Measurements from ENCODE around the gene METTL23. TPM values are rescaled to one million over a fixed set of nuclear protein-coding genes. Genes with fewer than 3 reads are reported as not detected.
A peak's percentile ranks its signal among the peaks of the same experiment; 100 is the strongest.

The METTL23 gene
- total and polyA plus RNA-seq, 2 of the 8 experiments (the other 6 are each of a cell fraction or from before 2014, with no cell fraction given) = 36.1 to 60.2 TPM

DNA sequence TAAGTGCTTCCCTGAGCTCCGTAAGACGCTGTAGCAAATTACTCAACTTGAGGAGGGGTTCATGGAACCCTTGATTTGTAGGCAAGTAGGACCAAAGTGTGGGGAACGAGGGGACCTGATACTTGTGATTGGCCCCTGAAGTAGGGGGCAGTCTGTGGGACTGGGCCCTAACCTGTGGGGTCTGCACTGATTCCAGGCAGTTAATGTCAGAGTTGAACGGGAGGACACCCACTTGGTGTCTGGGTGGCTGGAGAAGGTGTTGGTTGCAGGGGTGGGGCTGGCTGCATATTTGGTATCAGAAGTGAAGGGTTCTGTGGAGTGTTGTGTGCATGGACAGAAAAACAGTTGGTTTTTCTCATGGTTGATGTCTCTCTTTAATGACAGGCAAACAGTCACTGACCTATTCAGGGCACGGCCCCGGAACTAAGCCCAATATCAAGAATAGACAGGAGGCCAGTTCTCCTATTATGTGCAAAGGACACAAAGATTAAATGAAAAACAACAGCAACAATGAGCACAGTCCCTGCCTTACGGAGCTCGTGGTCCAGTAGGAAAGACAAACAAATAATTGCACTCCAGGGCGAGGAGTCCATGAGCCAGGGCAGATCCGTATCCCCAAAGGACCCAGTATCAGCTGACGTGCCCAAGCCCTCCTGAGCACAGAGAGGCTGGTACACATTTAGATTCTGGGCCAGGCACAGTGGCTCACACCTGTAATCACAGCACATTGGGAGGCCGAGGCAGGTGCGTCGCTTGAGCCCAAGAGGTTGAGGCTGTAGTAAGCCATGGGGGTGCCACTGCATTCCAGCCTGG is 35.1 kb upstream of the METTL23 start:
- Histone ChIP-seq H3K4me3 (ENCODE audit: extremely low read depth in 1 of 4, insufficient read depth in 2 of 4, low read depth in 3 of 4, low read length in 4 of 4) (no peak overlapping the region), H3K27ac (ENCODE audit: low read depth, low read length) (no peak overlapping the region)
- TF ChIP-seq SIRT6 (IDR thresholded peaks at IDR 0.05; ENCODE audit: low read length) (no peak), ASH2L (IDR thresholded peaks at IDR 0.05; ENCODE audit: low read length) (no peak), TAF7 (optimal IDR thresholded peaks at IDR 0.05; ENCODE audit: borderline replicate concordance, low read depth, low read length) (no peak)

More for the DNA sequence above, 35.1 kb upstream of the METTL23 start:
- Histone ChIP-seq H3K36me3 (ENCODE audit: control insufficient read depth in 2 of 4, insufficient read depth in 4 of 4, low read length in 3 of 4) (no peaks in the 10 kb centered on the region), H2BK20ac (ENCODE audit: low read length) (peak overlapping the region; percentile 5; the same call in 1 of the 2 replicates), H3K9me3 (ENCODE audit: insufficient read depth in 2 of 2, low read depth in 1 of 2, low read length in 1 of 2) (no peaks in the 10 kb centered on the region), H4K8ac (ENCODE audit: extremely low read depth, insufficient read depth, low read length) (no peak overlapping the region), H3K14ac (ENCODE audit: insufficient read length) (no peak overlapping the region), H3K9ac (replicated peaks in 1 of 4; ENCODE audit: extremely low read depth in 1 of 4, low read depth in 3 of 4, low read length in 3 of 4) (no peak overlapping the region), H3K79me1 (ENCODE audit: low read depth, low read length) (no peaks in the 10 kb centered on the region), H2BK120ac (replicated peaks; ENCODE audit: low read depth, low read length) (no peak overlapping the region), H2BK12ac (ENCODE audit: low read depth, low read length) (no peak overlapping the region), H4K20me1 (replicated peaks in 1 of 2; ENCODE audit: control insufficient read depth in 1 of 2, insufficient read depth in 2 of 2, low read length in 2 of 2) (no peaks in the 10 kb centered on the region), H3K23me2 (ENCODE audit: low read depth, low read length) (no peaks in the 10 kb centered on the region), H3K4ac (replicated peaks; ENCODE audit: insufficient read length, low read depth, low read length) (no peak overlapping the region), H3K27me3 (replicated peaks in 1 of 4; ENCODE audit: control insufficient read depth in 3 of 4, extremely low read depth in 1 of 4, insufficient read depth in 3 of 4, low read length in 3 of 4) (no peaks in the 10 kb centered on the region; a peak in 1 of 7 replicates), H4K5ac (ENCODE audit: insufficient read length, low read depth, low read length) (no peak overlapping the region), H4K91ac (replicated peaks; ENCODE audit: insufficient read length, low read length) (no peak overlapping the region), H2BK15ac (ENCODE audit: low read length) (no peak overlapping the region), H3K23ac (ENCODE audit: insufficient read length) (no peak overlapping the region), H3K56ac (replicated peaks; ENCODE audit: insufficient read length, low read depth, low read length) (no peak overlapping the region), H3K18ac (ENCODE audit: extremely low read depth, low read length) (no peak overlapping the region), H2AFZ (ENCODE audit: low read length) (no peak overlapping the region), H3K4me1 (replicated peaks in 1 of 4; ENCODE audit: control insufficient read depth in 3 of 4, insufficient read depth in 4 of 4, low read length in 3 of 4) (peaks cover 0 to 9% (median 4%) of the 10 kb centered on the region in 4 experiments; a peak in 6 of 7 replicates), H2AK5ac (ENCODE audit: low read depth, low read length) (no peak overlapping the region), H2BK5ac (ENCODE audit: low read depth, low read length) (no peak overlapping the region), H3K79me2 (ENCODE audit: control insufficient read depth in 1 of 2, insufficient read depth in 2 of 2, low read length in 2 of 2) (no peaks in the 10 kb centered on the region), H3K4me2 (ENCODE audit: insufficient read depth in 1 of 2, low read depth in 2 of 2, low read length in 2 of 2) (no peak overlapping the region)
- 88% methylated on average over 14 of the region's 14 CpGs; no CpG with 5 or more reads in 1 of the 2 experiments for WGBS, 2 experiments (ENCODE audit: extremely low coverage in 1 of 2, insufficient coverage in 1 of 2, insufficient read length in 1 of 2, insufficient replicate concordance in 2 of 2, low coverage in 1 of 2, low lambda C conversion rate in 2 of 2, missing lambda C conversion rate in 1 of 2)
- DNase-seq (ENCODE audit: low read depth in 1 of 2, low spot score in 2 of 2) = no peak
- FAIRE-seq = no peak
- ChIA-PET POLR2A (ENCODE audit: partially characterized antibody) (interaction anchor here (1.2 kb wide), 2 partner anchors 17 to 133 kb away, joined by 3 to 4 read pairs; no protein-coding TSS in a partner anchor), CTCF (ENCODE audit: partially characterized antibody) (interaction anchor here (0.6 to 13.1 kb wide), 6 partner anchors 10 to 134 kb away, joined by 3 to 155 read pairs (median 4); partner anchors contain the start of gene MXRA7)
